Measurements from ENCODE around the gene RAB1A.
"Not testable (repeated sequence)": the region's sequence is repeated elsewhere in the genome, so short reads cannot be mapped to it uniquely, and the experiment has no call there.

Gene RAB1A

GRCh38 chr2:65134158-65134557 lies 4.3 kb upstream of the RAB1A start:
- no peak for FAIRE-seq

GRCh38 chr2:65133626-65134025 lies 3.7 kb upstream of the RAB1A start:
- FAIRE-seq = no peak

DNA sequence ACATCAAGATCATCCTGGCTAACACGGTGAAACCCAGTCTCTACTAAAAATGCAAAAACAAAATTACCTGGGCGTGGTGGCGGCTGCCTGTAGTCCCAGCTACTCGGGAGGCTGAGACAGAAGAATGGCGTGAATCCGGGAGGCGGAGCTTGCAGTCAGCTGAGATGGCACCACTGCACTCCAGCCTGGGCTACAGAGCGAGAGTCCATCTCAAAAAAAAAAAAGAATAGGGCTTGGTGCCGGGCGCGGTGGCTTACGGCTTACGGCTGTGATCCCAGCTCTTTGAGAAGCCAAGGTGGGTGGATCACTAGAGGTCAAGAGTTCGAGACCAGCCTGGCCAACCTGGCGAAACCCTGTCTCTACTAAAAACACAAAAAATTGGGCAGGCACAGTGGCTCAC lies 3.0 kb upstream of the RAB1A start:
- FAIRE-seq = not testable (repeated sequence)

DNA sequence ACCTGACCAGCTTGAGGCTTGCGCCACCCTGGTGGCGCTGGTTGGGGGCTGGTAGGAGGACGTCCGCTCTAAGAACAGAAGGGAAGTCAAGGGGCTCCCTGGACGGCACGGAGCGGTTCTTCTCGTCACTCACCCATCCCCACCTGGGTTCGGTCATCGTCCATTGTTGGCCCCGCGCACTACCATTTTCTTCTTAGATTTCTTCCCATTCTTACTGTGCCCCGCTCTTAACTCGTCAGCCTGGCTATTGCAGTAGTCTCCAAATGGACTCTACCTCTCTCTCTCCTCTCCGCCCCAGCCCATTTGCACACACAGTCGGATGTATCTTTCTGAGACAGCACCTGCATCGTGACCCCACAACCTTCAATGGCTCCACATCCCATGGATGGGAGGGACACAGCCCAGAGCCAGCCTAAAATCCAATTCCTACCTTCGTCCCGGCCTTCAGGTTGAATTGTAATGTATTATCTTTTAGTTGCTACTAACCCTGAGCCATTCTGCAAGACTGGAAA lies 814 bp upstream of the RAB1A start:
- FAIRE-seq = no peak

DNA sequence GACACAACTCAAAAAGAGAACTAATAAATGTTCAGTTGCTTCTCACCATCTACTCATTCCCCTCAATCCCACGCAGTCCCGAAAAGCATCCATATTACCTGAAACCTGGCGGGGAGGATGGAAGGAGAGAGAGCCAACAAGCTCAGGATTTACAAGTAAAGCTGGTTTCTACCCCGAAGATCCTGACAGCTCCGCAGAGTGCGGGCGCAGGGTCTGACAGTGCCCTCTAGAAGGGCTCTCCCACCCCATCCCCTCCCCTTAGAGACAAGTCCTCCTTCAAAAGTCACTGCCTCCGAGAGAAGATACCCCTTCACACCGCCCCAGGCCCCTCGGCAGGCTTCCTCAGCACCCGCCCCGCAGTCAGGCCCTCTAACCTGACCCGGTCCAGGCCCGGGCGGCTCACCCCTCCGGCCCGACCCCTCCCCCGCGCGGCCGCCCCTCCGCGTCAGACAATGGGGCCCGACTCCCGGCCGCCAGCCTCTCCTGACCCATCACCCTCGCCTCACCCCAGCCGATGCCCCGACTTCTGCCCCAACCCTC lies 550 bp downstream of the RAB1A start:
- no peak for FAIRE-seq

DNA sequence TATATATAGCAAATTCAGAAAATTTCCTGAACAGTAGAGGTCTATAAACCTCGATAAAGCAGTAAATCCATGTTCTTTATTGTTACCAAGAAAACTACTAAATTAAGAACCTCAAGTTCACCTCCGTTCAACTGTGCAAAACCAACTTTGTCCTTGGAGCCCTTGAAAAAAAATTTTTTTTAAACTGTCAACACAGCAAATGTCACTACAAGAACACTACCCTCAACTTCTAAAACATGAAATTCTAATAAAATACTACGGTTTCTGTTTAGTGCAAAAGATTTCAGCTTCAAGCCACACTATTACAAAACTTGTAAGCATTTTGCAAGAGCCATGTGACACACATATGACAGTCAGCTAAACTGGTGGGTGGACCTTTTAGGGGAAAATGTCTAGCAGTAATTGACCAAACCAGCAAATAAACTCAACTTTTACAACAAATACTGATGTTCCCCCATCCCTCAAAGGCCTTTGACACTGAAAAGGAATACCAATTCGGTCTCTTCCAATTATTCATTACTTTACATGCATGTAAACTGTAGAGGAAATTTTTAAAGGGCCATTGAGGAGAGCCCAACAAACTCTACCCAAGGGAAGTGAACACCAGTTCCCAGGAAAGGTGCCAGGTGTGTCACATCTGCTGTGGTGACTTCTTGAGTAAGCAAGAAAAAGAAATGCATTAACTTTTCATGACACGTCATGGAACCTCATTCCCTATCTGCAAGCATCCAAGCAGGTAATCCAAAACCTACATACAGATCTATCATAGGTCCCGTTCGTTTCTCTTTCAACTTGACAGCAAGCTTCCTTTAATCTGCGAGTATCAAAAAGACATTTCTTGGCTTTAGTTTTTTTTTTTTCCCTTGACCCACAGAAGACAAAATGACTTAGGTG lies 1.4 kb downstream of the RAB1A start:
- FAIRE-seq = no peak

DNA sequence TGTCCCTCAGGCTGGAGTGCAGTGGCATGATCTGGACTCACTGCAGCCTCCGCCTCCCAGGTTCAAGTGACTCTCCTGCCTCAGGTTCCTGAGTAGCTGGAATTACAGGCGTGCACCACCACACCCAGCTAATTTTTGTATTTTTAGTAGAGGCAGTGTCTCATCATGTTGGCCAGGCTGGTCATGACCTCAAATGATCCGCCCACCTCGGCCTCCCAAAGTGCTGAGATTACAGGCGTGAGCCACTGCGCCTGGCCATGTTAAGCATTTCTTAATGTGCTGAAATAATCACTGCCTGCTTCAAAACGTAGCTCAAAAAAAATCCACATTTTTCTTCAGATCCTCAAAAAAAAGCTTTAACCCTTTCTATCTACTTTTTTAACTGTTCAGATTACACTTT lies 4.4 kb downstream of the RAB1A start:
- not testable (repeated sequence) for FAIRE-seq

DNA sequence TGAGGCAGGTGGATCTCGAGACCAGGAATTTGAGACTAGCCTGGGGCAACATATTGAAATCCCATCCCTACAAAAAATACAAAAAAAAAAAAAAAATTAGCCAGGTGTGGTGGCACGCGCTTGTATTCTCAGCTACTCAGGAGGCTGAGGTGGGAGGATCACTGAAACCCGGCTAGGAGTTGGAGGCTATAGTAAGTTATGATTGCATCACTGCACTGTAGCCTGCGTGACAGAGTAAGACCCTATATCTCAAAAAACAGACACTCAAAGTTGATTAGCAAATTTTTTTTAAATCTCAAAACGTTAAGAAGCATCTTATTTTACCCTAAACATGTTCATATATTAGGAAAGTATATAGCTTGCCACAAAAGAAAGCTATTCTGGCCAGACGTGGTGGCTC lies 7.6 kb downstream of the RAB1A start:
- no peak for FAIRE-seq

DNA sequence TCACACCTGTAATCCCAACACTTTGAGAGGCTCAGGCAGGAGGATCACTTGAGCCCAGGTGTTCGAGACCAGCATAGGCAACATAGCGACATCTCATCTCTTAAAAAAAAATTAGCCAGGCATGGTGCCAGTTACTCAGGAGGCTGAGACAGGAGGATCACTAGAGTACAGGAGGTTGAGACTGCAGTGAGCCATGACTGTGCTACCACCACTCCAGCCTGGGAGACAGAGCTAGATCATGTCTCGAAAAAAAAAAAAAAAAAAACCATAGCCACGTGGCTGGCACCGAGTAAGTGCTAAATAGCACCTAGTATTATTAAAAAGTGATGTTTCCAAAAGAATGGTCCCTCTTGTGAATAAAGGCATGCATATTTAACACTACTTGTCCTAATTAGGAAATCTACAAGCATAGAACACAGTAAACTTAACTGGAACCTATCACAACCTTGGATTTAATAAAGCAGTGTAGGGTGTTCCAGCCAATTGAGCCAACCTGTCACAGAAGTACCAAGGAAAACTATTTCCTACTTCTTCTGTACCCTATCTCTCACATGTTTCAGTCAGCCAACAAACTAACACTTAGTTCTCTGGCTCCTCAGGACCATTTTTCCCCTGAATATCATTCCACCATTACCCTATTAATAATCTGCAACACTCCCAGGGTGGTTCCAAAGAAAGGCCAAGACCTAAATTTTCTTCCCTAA lies 8.8 kb downstream of the RAB1A start:
- FAIRE-seq = no peak

GRCh38 chr2:65116645-65117044 lies 13.3 kb downstream of the RAB1A start:
- peak; percentile 17 for FAIRE-seq

- peak; percentile 17 for FAIRE-seq
Measured at GRCh38 chr2:65114921-65115320, 15.0 kb downstream of the RAB1A start.

DNA sequence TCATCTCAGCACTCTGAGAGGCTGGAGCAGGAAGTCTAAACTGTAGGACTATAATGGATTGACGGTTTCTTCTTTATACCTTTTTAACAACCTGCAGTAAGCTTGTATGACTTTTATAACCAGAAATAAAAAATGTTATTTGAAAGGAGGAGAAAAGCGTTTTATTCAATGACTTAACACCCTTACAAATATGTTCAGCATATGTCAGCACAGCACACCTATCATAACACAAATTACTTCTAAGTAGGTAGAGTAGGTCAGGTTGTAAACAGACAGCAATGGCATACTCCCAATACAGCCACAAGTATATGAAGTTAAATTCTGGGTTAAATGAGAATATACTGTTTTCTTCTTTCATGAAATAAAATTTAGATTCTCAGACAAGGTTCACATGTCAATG lies 16.1 kb downstream of the RAB1A start:
- FAIRE-seq = no peak

DNA sequence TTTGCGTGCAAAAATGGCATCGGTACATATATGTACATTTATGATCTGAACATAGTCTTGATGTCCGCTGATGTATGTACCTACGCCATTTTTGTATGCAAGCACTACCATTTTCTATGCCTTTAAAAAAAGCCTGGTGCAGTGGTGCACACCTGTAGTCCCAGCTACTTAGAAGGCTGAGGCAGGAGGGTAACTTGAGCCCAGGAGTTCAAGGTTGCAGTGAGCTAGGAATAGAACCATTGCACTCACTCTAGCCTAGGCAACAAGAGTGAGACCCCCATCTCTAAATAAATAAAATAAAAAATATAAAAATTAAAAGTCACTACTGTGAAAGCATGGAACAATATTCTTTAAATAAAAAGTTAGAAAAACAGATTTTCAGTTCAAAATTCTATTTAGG lies 16.7 kb downstream of the RAB1A start:
- FAIRE-seq = no peak

DNA sequence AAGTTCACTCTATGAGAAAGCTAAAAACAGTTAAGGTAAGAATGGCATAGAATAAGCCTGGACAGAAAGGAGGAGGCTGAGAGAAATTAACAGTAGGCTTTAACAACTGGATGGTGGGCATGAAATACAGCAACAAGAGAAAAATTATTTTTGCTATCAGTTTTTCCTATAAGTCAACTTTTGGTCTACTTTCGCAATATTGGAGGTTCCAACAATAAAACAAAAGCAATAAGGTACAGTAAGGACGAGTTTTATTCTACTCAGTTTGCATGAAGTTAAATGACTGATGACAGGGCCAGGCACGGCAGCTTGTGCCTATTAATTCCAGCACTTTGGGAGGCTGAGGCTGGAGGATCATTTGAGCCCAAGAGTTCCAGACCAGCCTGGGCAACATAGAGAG lies 17.3 kb downstream of the RAB1A start:
- FAIRE-seq = no peak

DNA sequence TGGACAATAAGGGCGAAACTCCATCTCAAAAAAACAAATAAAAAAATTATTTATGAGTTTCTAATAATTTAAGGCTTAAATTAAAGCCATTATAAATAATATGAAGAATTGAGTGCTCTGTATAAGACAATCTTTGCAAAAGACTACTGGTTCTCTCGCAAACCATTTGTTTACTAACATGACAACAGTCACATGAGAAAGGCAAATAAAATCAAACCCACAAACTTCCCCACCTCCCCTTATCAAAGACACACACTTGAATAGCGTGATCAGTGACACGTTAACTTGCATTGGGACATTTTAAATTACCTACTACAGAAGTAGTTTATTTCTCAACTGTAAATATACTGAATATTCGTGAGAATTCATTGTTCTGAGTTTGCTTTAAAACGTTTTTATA lies 21.1 kb downstream of the RAB1A start:
- no peak for FAIRE-seq

DNA sequence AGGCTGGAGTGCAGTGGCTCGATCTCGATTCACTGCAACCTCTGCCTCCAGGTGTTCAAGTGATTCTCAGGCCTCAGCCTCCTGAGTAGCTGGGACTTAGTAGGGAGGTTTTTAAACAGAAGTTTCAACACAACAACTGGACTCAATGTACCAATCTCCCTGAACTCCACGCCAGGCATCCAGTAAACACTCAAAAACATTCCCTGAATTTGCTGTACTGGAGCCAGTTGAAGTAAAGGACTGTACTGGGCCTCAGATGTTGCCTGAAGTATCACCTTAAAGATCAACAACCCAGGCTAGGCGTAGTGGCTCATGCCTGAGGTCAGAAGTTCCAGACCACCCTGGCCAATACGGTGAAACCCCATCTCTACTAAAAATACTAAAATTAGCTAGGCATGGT lies 22.4 kb downstream of the RAB1A start:
- no peak for FAIRE-seq

- FAIRE-seq = no peak
Measured at GRCh38 chr2:65103013-65103715, 26.7 kb downstream of the RAB1A start.

DNA sequence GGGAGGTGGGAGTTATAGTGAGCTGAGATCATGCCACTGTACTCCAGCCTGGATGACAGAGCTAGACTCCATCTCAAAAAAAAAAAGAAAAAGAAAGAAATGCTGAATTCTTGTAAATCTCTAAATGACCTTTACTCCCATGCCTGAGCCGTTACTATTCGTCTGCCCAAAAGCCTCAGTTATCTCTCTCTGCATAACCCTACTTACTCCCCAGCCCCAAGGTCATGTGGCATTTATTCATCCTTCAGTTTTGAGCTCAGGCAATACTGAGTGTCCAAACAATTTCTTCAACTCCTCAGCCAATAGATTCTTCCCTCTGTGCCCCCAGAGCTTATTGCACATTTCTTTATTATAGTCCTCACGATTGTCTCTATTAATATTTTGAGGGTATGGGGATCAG lies 28.8 kb downstream of the RAB1A start:
- FAIRE-seq = no peak

DNA sequence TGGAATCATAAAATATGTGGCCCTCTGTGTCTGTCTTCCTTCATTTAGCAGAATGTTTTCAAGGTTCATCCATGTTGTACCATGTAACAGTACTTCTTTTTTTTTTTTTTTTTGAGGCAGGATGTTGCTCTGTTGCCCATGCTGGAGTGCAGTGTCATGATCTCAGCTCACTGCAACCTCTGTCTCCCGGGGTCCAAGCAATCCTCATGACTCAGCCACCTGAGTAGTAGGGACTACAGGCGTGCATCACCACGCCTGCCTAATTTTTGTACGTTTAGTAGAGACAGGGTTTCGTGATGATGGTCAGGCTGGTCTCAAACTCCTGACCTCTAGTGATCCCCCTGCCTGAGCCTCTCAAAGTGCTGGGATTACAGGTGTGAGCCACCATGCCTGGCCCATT lies 31.2 kb downstream of the RAB1A start:
- FAIRE-seq = no peak

GRCh38 chr2:65097844-65098243 lies 32.1 kb downstream of the RAB1A start:
- FAIRE-seq = no peak

DNA sequence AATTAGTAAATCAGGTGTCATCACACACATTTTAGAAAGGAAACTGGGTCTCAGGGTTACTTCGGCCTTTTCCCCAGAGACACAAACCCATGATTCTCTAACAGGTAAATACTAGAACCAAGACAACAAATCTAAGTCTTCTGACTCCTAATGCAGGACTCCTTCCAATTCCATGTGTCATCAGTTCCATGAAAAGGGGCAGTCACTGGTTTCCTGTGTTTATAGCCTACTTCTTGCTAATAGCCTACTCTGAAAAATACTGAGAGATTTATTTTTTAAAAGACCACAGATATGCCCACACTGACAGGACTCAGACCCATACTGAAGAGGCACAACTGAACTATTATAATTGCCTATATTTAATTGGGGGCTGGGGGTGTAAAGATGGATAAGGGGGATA lies 33.0 kb downstream of the RAB1A start:
- FAIRE-seq = no peak

DNA sequence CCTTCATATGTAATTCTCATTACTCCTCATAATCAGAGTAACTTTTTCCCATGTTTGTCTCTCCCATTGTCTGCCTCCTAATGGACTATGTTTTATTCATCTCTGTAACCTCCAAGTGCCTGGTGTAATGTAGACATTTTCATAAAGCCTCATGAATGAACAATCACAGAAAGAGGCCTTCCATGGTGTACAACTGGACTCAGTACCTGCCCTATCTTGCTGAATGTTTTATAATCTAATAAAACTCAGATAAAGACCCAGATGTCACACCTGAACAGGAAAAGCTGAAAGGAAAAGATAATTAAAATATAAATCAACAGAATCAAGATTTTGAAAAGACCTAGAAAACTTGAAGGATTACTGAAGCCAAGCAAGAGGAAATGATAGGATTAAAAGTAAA lies 36.7 kb downstream of the RAB1A start:
- FAIRE-seq = no peak

GRCh38 chr2:65092791-65093190 lies 37.1 kb downstream of the RAB1A start:
- FAIRE-seq = no peak
